ENCODE data around the gene FNDC7. TPM values are rescaled to one million over a fixed set of nuclear protein-coding genes. Genes with fewer than 3 reads are reported as not detected.

Gene FNDC7
- total and polyA plus RNA-seq, 2 donors (not counting 3 experiments of a cell fraction or from before 2014, with no cell fraction given) = not detected

- Histone ChIP-seq H3K27me3 (ENCODE audit: control insufficient read depth in 2 of 2, insufficient read depth in 2 of 2, low read length in 2 of 2) (no peaks in the 10 kb centered on the region), H4K20me1 (replicated peaks; ENCODE audit: control insufficient read depth, extremely low read depth, insufficient read depth, low read length) (no peaks in the 10 kb centered on the region), H3K27ac (ENCODE audit: insufficient read depth, low read depth, low read length) (peak overlapping the region; percentile 4), H3K4me2 (ENCODE audit: insufficient read depth, low read length) (no peak overlapping the region), H3K4me3 (replicated peaks in 1 of 3; ENCODE audit: insufficient read depth in 1 of 3, low read depth in 1 of 3, low read length in 3 of 3) (no peak overlapping the region), H3K9ac (replicated peaks; ENCODE audit: extremely low read depth, insufficient read depth, low read length) (no peak overlapping the region), H3K36me3 (ENCODE audit: control insufficient read depth in 2 of 2, extremely low read depth in 1 of 2, insufficient read depth in 2 of 2, low read length in 2 of 2) (peaks cover 0 to 2% of the 10 kb centered on the region in 2 experiments), H3K9me3 (replicated peaks; ENCODE audit: control insufficient read depth, insufficient read depth, low read length) (no peaks in the 10 kb centered on the region), H3K4me1 (ENCODE audit: control insufficient read depth, extremely low read depth, insufficient read depth, low read length) (peaks cover 13% of the 10 kb centered on the region), H3K9me1 (replicated peaks; ENCODE audit: control insufficient read depth, extremely low read depth, insufficient read depth, low read length) (no peaks in the 10 kb centered on the region), H2AFZ (ENCODE audit: low read depth, low read length) (no peak overlapping the region), H3K79me2 (ENCODE audit: control insufficient read depth, insufficient read depth, low read length) (no peaks in the 10 kb centered on the region)
- FAIRE-seq (peak; percentile 68), DNase-seq (ENCODE audit: low read depth, low spot score) (peak; percentile 82)
- POLR2A ChIA-PET = no interaction called here
- intact Hi-C loops (cut with micrococcal nuclease) = no loop called here
- TF ChIP-seq JUN (IDR thresholded peaks at IDR 0.05; ENCODE audit: borderline replicate concordance, insufficient read depth, insufficient read length, low read depth) (no peak), CTCF (IDR thresholded peaks at IDR 0.05; ENCODE audit: extremely low read depth in 1 of 2, insufficient read depth in 1 of 2, low read depth in 1 of 2, low read length in 2 of 2) (no peak), FOS (IDR thresholded peaks at IDR 0.05; ENCODE audit: borderline replicate concordance, insufficient read depth, low read length) (no peak), GATA2 (IDR thresholded peaks at IDR 0.05; ENCODE audit: insufficient read depth, insufficient read length, low read depth, low read length) (no peak), POLR2AphosphoS5 (IDR thresholded peaks at IDR 0.05; ENCODE audit: insufficient read depth, low read depth, low read length) (no peak), POLR2A (IDR thresholded peaks at IDR 0.05; ENCODE audit: low read depth, low read length) (no peak), MYC (IDR thresholded peaks at IDR 0.05; ENCODE audit: low read depth, low read length) (no peak), EZH2 (IDR thresholded peaks at IDR 0.05; ENCODE audit: borderline replicate concordance, low read depth, low read length, severe bottlenecking) (no peak)
- TF ChIP-seq, protein P1, sequence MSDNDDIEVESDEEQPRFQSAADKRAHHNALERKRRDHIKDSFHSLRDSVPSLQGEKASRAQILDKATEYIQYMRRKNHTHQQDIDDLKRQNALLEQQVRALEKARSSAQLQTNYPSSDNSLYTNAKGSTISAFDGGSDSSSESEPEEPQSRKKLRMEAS (IDR thresholded peaks at IDR 0.05; ENCODE audit: insufficient read depth, insufficient read length) = no peak
- CTCF ChIA-PET = interaction anchor here (1.2 to 1.7 kb wide), 3 partner anchors 12 to 255 kb away, joined by 3 to 5 read pairs (median 4); no protein-coding TSS in a partner anchor
- no TSS peak for BruUV-seq (replicated peaks)
- dilution Hi-C loops (cut with MboI; ENCODE audit: extremely low pct_ligation_motif_present, low sequenced_read_pairs) = no loop called here
Observed at GRCh38 chr1:108767115-108767514, 54.4 kb downstream of the FNDC7 start.
